DMS153 treated with DMSO at 0.1 percent for 48 hours (cell line): ENCODE data around the gene CNOT6L.
A peak's percentile ranks its signal among the peaks of the same experiment; 100 is the strongest.
"Not testable (repeated sequence)": the region's sequence is repeated elsewhere in the genome, so short reads cannot be mapped to it uniquely, and the experiment has no call there.

Experiments
- DNase-seq: peaks from one replicate; lab custom pipeline; 2025; ENCODE audit not compliant: unreplicated experiment; lab: John Stamatoyannopoulos, UW

The CNOT6L gene

DNA sequence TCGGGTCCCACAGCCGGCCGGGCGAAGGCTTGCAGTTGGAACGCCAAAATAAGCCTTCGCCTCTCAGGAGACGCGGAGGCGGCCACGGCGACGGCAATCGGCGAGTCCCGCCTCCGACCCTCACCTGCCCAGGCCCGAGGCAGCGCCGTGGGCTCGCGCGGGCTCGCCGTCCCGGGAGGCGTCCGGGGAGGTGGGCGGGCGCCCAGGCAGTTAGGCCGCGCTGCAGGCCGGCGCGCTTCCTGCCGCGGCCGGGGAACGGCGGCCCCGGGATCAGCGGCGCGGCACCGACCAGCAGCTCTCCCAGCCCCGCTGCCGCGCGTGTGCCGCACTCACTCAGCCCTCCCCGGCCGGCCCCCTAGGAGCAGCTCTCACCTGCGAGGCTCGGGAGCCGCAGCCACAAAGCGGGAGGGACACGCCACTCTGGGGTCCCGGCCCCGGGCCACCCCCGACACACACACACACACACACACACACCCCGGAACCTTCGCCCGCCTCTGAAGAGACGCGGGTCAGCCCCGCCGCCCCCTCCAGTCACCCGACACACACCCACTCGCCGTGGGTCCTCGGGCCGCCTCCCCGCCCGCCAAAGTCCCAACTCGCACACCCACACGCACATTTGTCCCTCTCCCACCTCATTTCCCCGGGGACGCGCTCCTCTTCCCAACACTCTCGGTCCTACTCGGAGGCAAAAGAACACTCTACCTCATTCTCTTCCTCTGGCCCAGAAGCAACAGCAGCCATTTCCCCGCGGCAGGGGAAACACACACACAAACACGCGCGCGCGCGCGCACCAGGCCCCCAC is at the start of gene CNOT6L:
Gene CNOT6L (minus strand): TSS at position 767 of the 802 bp plus-strand sequence. CDS start 60 bp downstream, at position 707.
- DNase-seq, result peak; percentile 64

DNA sequence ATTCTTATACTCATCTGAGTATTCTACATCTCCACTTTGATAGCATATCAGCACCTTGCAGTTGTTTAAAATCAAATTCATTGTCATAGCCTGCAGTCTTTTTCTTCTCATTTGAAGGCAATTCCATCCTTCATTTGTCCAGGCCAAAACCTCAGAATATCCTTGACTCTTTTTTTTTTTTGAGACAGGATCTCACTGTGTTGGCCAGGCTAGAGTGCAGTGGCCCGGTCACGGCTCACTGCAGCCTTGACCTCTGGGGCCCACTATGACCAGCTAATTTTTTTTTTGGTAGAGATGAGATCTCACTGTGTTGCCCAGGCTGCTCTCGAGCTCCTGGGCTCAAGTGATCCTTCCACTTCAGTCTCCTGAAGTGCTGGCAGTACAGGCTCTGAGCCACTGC is 46.1 kb upstream of the CNOT6L start:
- DNase-seq, result no peak

DNA sequence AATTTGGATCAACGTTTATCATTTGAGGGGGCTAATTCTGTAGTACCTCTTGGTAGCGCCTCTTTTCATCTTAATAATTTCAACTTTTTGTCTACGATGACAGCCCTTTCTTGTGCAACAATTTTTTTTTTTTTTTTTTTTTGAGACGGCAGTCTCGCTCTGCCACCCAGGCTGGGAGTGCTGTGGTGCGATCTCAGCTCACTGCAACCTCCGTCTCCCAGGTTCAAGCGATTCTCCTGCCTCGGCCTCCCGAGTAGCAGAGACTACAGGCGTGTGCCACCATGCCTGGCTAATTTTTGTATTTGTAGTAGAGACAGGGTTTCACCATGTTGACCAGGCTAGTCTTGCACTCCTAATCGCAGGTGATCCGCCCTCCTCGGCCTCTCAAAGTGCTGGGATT is 44.2 kb upstream of the CNOT6L start:
- not testable (repeated sequence) for DNase-seq

DNA sequence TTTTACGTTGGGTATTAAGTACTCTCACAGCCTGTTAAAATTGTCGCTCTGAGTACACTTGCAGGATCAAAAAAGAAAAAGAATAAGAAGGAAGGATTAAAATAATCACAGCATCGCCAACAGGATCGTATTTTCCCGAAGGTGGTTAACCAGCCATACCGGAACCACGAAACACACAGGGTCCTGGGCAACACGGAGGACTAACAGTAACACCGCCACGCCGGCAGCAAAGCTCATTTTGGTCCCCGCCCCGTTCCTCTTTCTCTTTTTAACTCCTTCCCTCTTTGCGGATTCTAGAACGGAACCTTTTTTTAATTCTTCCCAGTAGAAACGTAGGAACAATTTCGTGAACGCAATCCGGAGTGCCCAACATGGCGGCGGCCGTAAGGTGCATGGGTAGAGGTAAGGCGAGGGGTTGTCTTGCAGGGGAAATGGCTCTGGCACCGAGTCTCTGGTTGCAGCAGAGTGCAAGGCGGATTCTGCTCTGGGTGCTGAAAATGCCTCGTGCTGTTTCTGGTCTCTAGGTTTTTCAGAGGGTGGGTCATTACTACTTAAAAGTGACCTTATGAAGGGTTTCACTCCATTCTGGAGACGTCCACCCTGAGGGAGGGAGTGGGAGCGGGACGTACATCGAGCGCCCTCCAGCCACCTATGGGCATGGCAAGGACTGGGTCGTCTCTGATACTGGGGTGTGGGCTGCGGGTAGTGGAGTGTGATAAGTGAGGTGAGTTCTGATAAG is 43.5 kb upstream of the CNOT6L start, which contains the start of gene MRPL1:
Gene MRPL1 (plus strand): TSS at position 353 of the 739 bp plus-strand sequence. CDS start 19 bp downstream, at position 372.
- DNase-seq, result peak; percentile 96

DNA sequence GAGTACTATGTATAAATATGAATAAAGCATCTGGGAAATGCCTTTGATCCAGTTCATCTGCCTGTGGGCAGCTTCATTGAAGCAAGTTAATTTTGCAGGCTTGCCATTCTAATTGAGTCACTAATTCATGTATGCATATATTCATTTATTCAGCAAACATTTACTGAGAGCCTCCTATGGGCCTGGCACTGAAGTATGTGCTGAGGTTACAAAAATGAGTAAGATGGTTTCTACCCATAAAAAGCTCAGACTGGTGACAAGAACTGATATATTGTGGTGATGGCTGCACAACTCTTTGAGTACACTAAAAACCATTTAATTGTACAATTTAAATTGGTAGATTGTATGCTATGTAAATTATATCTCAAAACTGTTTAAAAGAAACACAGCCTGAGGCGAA is 42.3 kb upstream of the CNOT6L start:
- no peak for DNase-seq

DNA sequence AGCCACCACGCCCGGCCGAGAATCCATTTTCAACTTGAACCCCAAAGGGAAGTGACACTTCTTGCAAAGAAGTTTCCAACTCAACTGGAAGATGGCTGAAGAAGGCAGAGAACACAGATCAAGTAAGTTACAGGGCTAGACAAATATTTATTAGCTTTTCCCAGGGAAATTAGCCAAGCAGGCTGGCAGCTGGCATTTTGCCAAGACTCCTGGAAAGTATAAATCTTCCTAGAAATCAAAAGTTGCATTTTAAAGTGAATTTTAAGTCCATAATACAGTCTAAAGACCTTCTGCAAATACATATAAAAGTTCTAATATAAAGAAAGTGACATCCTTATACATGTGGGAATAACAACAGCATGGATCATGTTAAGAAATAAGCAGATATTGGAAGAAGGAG is 40.1 kb upstream of the CNOT6L start:
- DNase-seq, result no peak

DNA sequence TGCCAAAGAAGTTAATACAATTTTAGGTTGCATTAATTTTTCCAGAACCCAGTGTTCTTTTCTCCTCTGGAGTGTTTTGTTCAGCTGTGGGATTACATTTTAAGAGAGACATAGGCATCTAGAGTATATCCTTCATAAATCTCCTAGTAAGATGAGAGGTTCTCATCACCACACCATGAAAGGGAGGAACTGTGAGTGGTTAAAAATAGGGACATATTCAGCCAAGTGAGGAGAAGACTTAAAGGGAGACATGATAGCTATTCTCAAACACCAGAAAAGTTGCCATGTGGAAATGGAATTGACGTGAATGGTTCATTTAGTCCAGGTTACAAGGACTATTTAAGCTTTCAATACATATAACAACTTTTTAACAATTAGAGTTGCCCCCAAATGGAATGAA is 37.0 kb upstream of the CNOT6L start:
- DNase-seq, result no peak

DNA sequence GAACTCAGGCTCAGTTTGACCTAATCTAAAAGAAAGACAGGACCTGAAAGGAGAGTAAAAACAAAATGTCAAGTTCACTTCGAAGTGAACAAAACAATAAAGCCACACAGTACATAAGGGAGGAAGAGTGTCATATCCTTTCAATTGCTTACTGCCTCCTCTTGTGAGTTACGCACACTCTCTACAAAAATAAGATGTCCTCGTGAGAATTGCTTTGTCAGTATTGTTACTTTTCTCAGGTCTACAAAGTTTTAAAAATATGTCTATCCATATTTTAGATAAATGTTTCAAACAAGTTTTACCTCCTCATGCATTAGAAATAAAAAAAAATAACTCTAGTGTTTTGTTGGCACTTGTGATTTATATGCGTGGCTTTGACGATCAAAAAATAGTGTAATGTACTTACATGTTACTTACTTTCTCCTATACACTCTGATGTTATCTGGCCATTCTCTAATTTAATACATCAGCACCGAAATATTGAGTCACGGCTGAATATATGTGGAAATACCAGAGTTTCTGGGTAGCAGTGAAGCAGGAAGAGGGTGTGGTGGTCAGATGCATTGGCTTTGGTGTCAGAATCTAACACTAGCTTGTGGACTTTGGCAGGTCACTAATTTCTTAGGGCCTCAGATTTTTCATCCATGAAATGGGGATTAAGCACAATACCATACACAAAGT is 35.4 kb upstream of the CNOT6L start:
- DNase-seq, result no peak

DNA sequence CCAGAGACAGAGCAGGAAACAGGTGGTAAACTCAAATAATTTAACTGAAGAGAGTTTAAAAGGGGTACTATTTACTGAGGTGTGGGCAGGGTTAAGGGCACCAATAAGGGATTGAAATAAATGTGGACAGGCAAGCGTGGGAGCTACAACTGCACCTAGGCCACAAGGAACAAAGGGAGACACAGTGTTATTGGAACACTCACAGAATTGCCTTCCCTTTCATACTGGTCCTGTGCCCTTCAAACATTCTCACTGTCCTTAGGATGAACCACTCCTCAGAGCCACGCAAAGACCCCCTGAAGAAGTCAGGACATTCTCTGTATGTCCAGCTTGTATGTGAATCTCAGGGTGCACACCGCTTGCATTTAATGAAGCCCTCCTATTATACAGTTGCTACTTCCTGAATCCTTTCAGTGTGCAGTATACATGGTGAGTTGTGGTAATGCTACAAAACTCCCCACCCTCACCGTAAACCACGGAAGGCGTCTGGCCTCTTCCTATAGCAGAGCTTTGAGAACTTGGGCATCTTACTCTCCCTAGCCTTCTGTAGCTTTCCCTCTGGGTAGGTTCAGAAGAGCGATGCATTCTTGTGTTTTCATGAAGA is 33.8 kb upstream of the CNOT6L start:
- DNase-seq, result peak; percentile 23

DNA sequence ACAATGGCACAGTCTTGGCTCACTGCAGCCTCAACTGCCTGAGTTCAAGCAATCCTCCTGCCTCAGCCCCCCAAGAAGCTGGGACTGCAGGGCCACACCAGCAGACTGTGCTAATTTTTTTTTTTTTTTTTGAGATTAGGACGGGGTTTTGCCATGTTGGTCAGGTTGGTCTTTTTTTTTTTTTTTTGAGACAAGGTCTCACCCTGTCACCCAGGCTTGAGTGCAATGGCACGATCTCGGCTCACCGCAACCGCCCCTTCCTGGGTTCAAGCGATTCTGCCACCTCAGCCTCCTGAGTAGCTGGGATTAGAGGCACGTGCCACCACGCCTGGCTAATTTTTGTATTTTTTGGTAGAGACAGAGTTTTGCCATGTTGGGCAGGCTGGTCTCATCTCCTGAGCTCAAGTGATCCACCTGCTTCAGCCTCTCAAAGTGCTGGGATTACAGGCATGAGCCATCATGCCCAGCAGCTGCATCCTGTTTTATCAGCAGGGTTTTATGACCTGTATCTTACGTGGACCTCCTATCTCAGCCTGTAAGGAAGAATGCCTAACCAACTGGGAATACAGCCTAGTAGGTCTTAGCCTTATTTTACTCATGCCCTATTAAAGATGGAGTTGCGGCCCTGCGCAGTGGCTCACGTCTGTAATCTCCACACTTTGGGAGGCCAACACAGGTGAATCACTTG is 30.3 kb upstream of the CNOT6L start:
- peak; percentile 82 for DNase-seq

DNA sequence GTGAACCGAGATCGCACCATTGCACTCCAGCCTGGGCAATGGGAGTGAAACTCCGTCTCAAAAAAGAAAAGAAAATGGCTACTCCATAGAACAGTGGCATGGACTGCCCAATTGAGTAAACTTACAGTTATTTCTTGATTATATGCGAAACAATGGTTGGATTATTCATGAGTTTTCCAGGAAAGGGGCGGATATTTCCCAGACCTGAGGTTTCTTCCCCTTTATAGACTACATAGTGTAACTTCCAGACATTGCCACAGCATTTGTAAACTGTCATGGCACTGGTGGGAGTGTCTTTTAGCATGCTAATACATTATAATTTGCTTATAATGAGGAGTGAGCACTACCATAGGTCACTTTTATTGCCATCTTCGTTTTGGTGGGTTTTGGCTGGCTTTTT is 29.3 kb upstream of the CNOT6L start:
- no peak for DNase-seq

DNA sequence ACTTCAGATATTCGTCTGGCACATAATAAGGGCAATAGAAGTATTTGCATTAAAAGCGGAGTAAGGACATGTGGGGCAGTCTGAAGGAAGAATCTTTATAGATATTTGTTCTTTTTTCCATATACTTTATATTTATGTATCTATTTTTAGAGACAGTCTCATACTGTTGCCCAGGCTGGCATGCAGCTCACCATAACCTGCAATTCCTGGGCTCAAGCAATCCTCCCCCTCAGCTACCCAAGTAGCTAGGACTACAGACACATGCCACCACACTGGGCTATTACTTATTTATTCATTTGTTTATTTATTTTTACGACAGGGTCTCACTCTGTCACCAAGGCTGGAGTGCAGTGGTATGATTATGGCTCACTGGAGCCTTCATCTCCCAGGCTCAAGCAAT is 26.8 kb upstream of the CNOT6L start:
- DNase-seq, result no peak

DNA sequence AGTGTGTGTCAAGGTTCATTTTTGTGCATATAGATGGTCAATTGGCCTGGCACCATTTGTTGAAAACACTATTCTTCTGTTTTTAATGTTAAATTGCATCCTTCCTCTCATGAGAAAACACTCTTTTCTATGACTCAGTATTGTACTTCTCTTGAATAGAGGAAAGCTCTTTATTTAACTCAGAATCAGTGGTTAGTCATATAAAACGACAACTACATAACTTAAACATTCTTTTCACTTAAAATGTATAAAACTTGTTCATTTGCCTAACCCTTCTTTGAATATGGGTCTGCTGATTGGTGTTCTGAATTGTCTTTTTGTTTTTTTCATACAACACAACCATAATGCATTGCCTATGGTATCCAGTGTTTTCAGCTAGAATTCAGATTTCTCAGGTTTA is 26.2 kb upstream of the CNOT6L start:
- DNase-seq, result no peak

DNA sequence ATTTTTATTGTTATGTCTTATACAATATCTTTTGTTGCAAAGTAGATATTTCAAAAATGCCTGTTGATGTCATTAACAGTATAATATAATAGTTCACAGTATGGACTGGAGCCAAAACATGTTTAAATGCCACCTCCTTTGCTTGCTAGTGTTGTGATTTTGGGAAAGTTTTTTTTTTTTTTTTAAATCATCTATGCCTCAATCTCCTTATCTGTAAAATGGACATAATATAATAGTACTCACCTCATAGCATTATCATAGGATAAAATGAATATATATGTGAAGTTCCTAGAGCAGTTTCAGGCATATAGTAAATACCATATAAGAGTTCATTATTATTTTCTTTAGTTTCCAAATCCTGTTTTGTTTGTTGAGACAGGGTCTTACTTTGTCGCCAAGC is 25.2 kb upstream of the CNOT6L start:
- DNase-seq, result no peak

DNA sequence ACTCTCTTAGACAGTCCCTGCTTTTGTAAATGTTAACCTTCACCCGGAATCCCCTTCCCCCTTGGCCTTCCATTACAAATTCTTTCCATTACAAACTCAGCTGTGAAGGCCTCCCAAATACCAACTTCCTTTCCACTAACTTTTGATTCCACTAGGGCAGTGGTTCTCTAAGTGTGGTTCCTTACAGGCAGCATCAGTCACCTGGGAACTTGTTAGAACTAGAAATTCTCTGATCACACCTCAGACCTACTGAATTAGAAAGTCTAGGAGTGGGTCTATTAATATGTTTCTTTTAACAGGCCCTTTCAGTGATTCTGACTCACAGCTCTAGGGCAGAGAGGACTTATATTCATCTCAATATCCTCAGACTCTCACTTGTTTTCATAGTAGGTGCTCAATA is 24.5 kb upstream of the CNOT6L start:
- no peak for DNase-seq

DNA sequence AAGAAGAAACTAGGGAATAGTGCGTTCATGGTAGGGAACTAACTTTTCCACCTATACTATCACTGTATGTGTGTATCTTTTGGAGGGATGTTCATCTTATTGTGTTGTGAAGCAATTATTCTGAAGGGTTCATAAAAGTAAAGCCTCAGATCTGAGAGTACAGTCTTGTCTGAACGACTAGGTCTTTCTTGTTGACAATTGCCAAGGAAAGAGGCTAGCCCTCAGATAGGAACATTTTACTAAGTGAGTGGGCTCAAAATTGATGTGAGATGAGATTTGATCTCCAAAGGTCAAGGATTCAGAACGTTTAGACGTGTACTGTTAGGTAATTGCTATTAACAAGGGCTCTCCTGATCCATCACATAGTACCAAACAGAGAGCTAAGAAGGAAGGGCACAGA is 15.2 kb upstream of the CNOT6L start:
- DNase-seq, result no peak

DNA sequence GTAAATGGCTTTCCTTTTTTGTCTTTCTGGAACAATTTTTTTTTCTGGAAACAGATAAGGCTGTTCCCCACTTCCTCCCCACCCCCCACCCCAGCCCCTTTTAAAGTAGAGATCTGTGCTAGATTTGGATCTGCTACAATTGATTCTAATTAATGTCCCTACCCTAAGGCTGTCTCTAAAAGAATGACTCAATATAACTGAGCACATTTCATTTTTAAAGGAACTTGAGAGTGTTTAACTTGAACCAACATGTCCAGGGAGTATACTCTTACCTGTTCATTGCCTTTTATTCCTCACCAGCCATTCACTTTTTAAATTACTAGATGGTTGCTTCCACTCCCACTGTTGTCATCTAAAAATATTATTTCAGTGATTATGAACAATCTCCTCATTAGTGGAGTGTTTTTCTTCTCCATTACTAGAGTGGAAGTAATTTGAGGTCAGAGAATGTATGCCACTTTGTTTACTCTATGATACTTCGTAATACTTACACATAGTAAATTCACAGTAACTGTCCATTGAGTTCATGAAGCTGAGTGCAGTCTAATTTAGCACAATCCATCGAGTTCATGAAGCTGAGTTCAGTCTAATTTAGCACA is 14.1 kb upstream of the CNOT6L start:
- DNase-seq, result peak; percentile 37

DNA sequence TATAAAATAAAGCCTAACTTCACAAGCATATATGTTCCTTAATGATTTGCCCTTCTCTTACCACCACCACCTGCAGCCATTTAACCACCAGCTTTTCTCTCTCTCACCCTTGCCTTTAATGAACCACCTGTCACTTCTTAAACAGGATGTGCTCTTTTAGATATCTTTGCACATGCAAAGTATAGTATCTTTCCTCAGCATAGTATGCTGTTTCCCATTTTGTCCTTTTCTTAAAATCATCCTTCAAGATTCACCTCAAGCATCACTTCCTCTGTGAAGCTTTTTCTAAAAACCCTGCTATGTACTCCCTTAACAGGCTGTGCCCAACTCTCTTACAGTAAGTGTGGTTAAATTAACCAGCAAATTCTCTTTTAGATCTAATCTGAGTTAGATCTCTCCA is 8.2 kb upstream of the CNOT6L start:
- DNase-seq, result no peak

DNA sequence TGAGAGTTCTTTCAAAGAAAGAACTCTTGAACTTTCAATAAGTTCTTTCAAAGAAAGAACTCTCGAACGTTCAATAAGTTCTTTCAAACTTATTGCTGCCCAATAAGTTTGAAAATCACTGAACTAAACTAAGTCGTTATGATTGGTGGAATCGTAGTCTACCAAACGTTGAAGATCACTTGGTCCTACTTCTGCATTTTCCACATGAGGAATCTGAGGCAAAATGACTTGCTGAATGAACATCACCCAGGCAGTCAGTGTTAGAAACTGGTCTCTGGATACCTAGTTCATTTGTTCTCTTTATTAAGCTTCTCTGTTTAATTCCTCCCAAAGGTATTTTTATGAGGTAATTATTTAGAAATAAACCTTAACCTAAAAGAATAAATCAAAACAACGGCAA is 7.1 kb upstream of the CNOT6L start:
- DNase-seq, result no peak

DNA sequence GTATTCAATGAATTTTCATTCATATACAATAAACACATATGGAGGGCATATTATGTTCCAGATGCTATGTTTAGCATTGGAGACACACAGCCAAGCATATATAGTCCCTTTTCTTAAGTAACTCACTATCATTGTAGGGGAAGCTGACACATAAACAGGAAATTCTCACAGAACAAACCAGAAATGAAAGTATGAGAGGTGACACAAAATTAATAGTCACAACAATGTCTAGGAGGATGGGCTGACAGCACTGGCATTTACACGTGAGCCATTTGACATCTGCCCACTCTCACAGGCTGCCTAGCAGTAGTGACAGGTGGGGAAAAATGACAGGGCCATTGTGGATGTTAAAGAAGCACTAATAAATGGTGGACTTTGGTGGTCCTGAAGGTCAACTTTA is 2.6 kb upstream of the CNOT6L start:
- DNase-seq, result no peak
